Skeletal muscle tissue (tissue), 4 donors: Measurements from ENCODE around the gene SLC7A11. TPM values are rescaled to one million over a fixed set of nuclear protein-coding genes. Genes with fewer than 3 reads are reported as not detected.
"Not testable (repeated sequence)": the region's sequence is repeated elsewhere in the genome, so short reads cannot be mapped to it uniquely, and the experiment has no call there.

Experiments used
- H3K27ac ChIP-seq: one replicate; pipeline ENCODE4 v1.7.0; 2013; ENCODE audit warnings: mild to moderate bottlenecking, low read depth, low read length, inconsistent platforms
- H3K27me3 ChIP-seq, 3 donors: one replicate each; pipeline ENCODE4 v1.7.0; 2013; ENCODE audit warnings: low read length in 3 of 3; ENCODE audit not compliant: control insufficient read depth in 3 of 3, insufficient read depth in 3 of 3
- H3K36me3 ChIP-seq, 3 donors: one replicate each; pipeline ENCODE4 v1.7.0; 2013; ENCODE audit warnings: low read length in 3 of 3; ENCODE audit not compliant: control insufficient read depth in 3 of 3, insufficient read depth in 3 of 3
- H3K4me1 ChIP-seq, 3 donors: one replicate each; pipeline ENCODE4 v1.7.0; 2013; ENCODE audit warnings: low read length in 3 of 3, mild to moderate bottlenecking in 3 of 3; ENCODE audit not compliant: control insufficient read depth in 3 of 3, insufficient read depth in 3 of 3
- H3K4me3 ChIP-seq, 3 donors: one replicate each; pipeline ENCODE4 v1.7.0; 2013; ENCODE audit warnings: low read length in 3 of 3
- H3K9ac ChIP-seq, 3 donors: one replicate each; pipeline ENCODE4 v1.7.0; 2013; ENCODE audit warnings: low read length in 3 of 3, mild to moderate bottlenecking in 3 of 3, moderate library complexity in 2 of 3, low read depth in 1 of 3
- H3K9me3 ChIP-seq, 3 donors: one replicate each; pipeline ENCODE4 v1.7.0; 2013; ENCODE audit warnings: low read length in 3 of 3; ENCODE audit not compliant: control insufficient read depth in 3 of 3
- total RNA-seq: library from RNA; depleted of rRNA; stranded (reverse); fragments of >200 nt; gene quantifications from one replicate; pipeline ENCODE4 v1.2.3, GENCODE V29; 2014
- donor health status: Osteomylitis.

Gene SLC7A11
- total RNA-seq, 1 donor from 2014 or later, result 1.0 TPM

DNA sequence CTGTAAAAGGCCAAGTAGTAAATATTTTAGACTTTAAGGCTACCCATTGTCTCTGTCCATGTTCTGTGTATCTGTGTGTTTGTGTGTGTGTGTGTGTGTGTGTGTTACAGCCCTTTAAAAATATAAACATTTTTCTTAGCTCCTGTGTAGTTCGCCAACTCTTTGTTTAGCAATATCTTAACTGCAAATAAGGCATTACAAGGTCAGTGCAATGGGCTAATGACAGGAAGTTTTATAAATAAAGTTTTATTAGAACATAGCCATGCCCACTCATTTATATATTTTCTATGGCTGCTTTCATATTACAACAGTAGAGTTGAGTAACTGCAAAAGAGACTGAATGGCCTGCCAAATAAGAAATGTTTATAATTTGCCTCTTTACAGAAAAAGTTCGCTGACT, 5.9 kb upstream of the SLC7A11 start:
- Histone ChIP-seq H3K36me3 (no peaks in the 10 kb centered on the region), H3K27me3 (no peaks in the 10 kb centered on the region), H3K4me1 (no peaks in the 10 kb centered on the region), H3K9me3 (peaks cover 0 to 3% (median 0%) of the 10 kb centered on the region in 3 donors), H3K4me3 (no peak overlapping the region), H3K27ac (no peak overlapping the region), H3K9ac (no peak overlapping the region)

DNA sequence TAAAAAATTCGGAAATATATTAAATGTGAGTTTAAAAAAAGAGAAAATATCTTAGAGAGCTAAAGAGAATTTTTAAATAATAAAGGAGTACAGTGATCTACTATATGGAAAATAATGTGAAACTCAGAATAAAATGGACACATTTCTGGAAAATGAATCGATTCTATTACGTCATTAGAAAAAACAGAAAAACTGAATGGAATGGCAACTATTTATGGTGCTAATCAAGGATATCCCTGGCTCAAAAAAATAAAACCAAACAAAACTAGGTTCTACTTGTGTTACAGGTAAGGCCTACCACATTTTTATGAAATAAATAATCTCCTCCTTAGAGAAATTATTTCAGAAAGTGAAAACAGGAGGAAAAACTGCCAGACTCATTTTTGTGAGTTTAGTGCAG, 5.5 kb upstream of the SLC7A11 start:
- H3K9me3 ChIP-seq, result peaks cover 0 to 3% (median 0%) of the 10 kb centered on the region in 3 donors
- H3K4me3 ChIP-seq, result no peak overlapping the region
- H3K27ac ChIP-seq, result no peak overlapping the region
- no peaks in the 10 kb centered on the region for H3K36me3 ChIP-seq
- H3K9ac ChIP-seq, result no peak overlapping the region
- H3K4me1 ChIP-seq, result no peaks in the 10 kb centered on the region
- no peaks in the 10 kb centered on the region for H3K27me3 ChIP-seq

DNA sequence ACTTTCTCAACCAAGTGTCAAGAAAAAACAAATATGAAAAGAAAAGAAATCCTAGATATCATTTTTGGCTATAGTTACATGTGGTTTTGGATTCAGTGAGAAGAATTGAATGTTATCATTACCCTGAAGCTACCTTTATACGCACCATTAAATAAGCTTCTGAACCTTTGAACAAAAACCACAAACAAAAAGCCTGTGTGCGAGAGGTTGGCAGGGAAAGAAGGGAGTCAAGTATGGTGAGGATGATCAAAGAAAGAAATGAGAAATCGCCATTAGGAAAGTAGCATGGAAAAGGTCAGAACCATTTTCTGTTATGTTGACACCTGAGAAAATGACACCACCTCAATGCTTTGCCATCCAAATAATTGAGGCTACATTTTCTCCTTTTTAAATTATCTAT, 1.2 kb upstream of the SLC7A11 start:
- Histone ChIP-seq H3K27ac (no peak overlapping the region), H3K9me3 (no peaks in the 10 kb centered on the region), H3K36me3 (no peaks in the 10 kb centered on the region), H3K27me3 (no peaks in the 10 kb centered on the region), H3K9ac (no peak overlapping the region), H3K4me3 (no peak overlapping the region), H3K4me1 (peaks cover 0 to 8% (median 6%) of the 10 kb centered on the region in 3 donors)

DNA sequence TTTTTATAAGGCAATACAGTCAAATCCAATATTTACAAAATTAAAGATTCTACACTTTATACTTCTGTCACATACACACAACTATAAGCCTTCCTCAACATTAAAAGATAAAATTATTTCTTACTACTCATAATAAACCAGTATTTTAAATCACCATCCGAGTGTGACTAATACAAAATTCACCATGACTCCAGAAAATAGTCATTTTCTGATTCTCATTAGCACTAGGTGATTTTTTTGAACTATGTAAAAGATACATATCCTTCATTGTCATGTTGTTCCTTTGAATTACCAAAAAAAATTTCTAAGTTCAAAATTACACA, 646 bp upstream of the SLC7A11 start:
- no peaks in the 10 kb centered on the region for H3K9me3 ChIP-seq
- no peak overlapping the region for H3K27ac ChIP-seq
- no peaks in the 10 kb centered on the region for H3K36me3 ChIP-seq
- no peak overlapping the region for H3K9ac ChIP-seq
- peak overlapping the region in 1 of 3 donors; percentile 56 for H3K4me3 ChIP-seq
- no peaks in the 10 kb centered on the region for H3K27me3 ChIP-seq
- peaks cover 0 to 8% (median 6%) of the 10 kb centered on the region in 3 donors for H3K4me1 ChIP-seq

GRCh38 chr4:138241281-138242075, 671 bp downstream of the SLC7A11 start:
- peak overlapping the region in 2 of 3 donors; percentile 44 to 56 for H3K4me3 ChIP-seq
- H3K27me3 ChIP-seq, result no peaks in the 10 kb centered on the region
- no peaks in the 10 kb centered on the region for H3K36me3 ChIP-seq
- H3K9me3 ChIP-seq, result no peaks in the 10 kb centered on the region
- H3K27ac ChIP-seq, result no peak overlapping the region
- peaks cover 0 to 8% (median 6%) of the 10 kb centered on the region in 3 donors for H3K4me1 ChIP-seq
- H3K9ac ChIP-seq, result no peak overlapping the region

DNA sequence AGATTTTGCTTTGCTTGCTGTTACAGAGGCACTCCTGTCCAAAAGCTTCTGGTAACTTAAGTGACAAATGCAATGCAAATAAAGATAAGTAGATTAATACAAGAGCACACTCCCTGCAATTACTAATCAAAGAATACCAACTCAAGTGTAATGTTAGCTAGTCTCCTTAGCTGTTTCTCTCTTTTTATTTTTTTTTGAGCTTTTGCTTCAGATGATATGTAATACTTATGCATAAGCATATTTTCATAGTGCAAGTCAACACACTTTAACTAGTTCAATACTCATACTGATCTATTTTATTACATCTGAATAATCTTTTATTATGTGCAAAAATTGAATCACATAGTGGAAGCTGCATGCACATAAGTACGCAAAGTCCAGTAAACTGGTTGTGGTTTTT, 2.7 kb downstream of the SLC7A11 start:
- H3K9ac ChIP-seq, result no peak overlapping the region
- H3K27ac ChIP-seq, result no peak overlapping the region
- no peaks in the 10 kb centered on the region for H3K9me3 ChIP-seq
- no peak overlapping the region for H3K4me3 ChIP-seq
- no peaks in the 10 kb centered on the region for H3K36me3 ChIP-seq
- H3K4me1 ChIP-seq, result peaks cover 0 to 8% (median 6%) of the 10 kb centered on the region in 3 donors
- no peaks in the 10 kb centered on the region for H3K27me3 ChIP-seq

GRCh38 chr4:138238521-138239292, 3.4 kb downstream of the SLC7A11 start:
- no peaks in the 10 kb centered on the region for H3K9me3 ChIP-seq
- H3K4me3 ChIP-seq, result no peak overlapping the region
- H3K4me1 ChIP-seq, result peaks cover 0 to 8% (median 6%) of the 10 kb centered on the region in 3 donors
- H3K9ac ChIP-seq, result no peak overlapping the region
- H3K27ac ChIP-seq, result no peak overlapping the region
- no peaks in the 10 kb centered on the region for H3K36me3 ChIP-seq
- H3K27me3 ChIP-seq, result no peaks in the 10 kb centered on the region

GRCh38 chr4:138237132-138237531, 5.0 kb downstream of the SLC7A11 start:
- not testable (repeated sequence) for H3K4me1 ChIP-seq, H3K27me3 ChIP-seq, H3K36me3 ChIP-seq, H3K4me3 ChIP-seq, H3K27ac ChIP-seq, H3K9ac ChIP-seq, H3K9me3 ChIP-seq

- H3K9ac ChIP-seq, result no peak overlapping the region
- no peaks in the 10 kb centered on the region for H3K27me3 ChIP-seq
- no peaks in the 10 kb centered on the region for H3K4me1 ChIP-seq
- no peak overlapping the region for H3K27ac ChIP-seq
- H3K36me3 ChIP-seq, result no peaks in the 10 kb centered on the region
- no peak overlapping the region for H3K4me3 ChIP-seq
- H3K9me3 ChIP-seq, result no peaks in the 10 kb centered on the region
These were observed 6.1 kb downstream of the SLC7A11 start for GRCh38 chr4:138236037-138236436.

DNA sequence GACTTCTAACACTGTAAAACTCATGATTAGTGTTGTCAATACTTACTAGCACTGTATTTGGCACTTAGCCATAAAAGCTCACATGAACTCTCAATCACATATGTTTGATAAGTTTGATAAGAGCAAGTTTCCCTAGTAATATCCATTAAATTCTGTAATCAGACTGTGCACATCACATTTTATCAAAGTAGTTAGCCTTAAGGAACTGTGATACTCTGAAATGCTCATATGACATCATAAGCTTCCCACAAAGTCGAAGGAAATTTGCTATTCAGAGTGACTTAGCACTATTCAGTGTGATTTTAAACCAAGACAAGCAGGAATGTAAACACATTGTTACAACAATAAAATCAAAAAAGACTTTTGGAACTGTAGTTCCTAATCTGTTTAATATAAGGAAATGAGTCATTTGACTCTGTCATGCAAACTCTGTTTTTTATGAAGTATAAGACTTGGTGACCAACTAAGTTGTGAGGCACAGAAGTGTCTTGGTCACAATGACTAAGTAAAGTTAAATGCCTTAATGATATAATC, 6.7 kb downstream of the SLC7A11 start:
- Histone ChIP-seq H3K36me3 (no peaks in the 10 kb centered on the region), H3K27me3 (no peaks in the 10 kb centered on the region), H3K27ac (no peak overlapping the region), H3K4me3 (no peak overlapping the region), H3K4me1 (no peaks in the 10 kb centered on the region), H3K9ac (no peak overlapping the region), H3K9me3 (no peaks in the 10 kb centered on the region)
